ENCODE data around the gene SDC3.

The SDC3 gene

GRCh38 chr1:30904191-30904961 lies 4.2 kb downstream of the SDC3 start:
- peak; percentile 19 for DNase-seq

GRCh38 chr1:30903343-30904034 lies 5.1 kb downstream of the SDC3 start:
- DNase-seq: no peak

- DNase-seq: no peak
Observed at GRCh38 chr1:30902593-30903290, 5.8 kb downstream of the SDC3 start.

- no peak for DNase-seq
Observed at GRCh38 chr1:30901798-30902581, 6.6 kb downstream of the SDC3 start.

GRCh38 chr1:30900931-30901560 lies 7.5 kb downstream of the SDC3 start:
- DNase-seq: no peak

- no peak for DNase-seq
Observed at GRCh38 chr1:30900486-30900885, 8.1 kb downstream of the SDC3 start.

GRCh38 chr1:30899577-30900389 lies 8.8 kb downstream of the SDC3 start:
- DNase-seq: peak; percentile 79

- DNase-seq: no peak
Observed at GRCh38 chr1:30898031-30898815, 10.3 kb downstream of the SDC3 start.

GRCh38 chr1:30896905-30897304 lies 11.7 kb downstream of the SDC3 start:
- no peak for DNase-seq

GRCh38 chr1:30895944-30896660 lies 12.5 kb downstream of the SDC3 start:
- peak; percentile 57 for DNase-seq

GRCh38 chr1:30895382-30895943 lies 13.1 kb downstream of the SDC3 start:
- DNase-seq: peak; percentile 32

GRCh38 chr1:30894508-30894973 lies 14.0 kb downstream of the SDC3 start:
- no peak for DNase-seq

- no peak for DNase-seq
Observed at GRCh38 chr1:30893776-30894507, 14.6 kb downstream of the SDC3 start.

GRCh38 chr1:30892671-30893073 lies 15.9 kb downstream of the SDC3 start:
- no peak for DNase-seq

GRCh38 chr1:30891227-30891552 lies 17.4 kb downstream of the SDC3 start:
- no peak for DNase-seq

- DNase-seq: no peak
Observed at GRCh38 chr1:30890502-30891226, 17.9 kb downstream of the SDC3 start.

GRCh38 chr1:30889511-30889910 lies 19.0 kb downstream of the SDC3 start:
- DNase-seq: no peak

- no peak for DNase-seq
Observed at GRCh38 chr1:30888975-30889374, 19.6 kb downstream of the SDC3 start.
